ACHN (cell line): Measurements from ENCODE around the gene GPHN.
A peak's percentile ranks its signal among the peaks of the same experiment; 100 is the strongest.
"Not testable (repeated sequence)": the region's sequence is repeated elsewhere in the genome, so short reads cannot be mapped to it uniquely, and the experiment has no call there.

Source experiments
- DNase-seq: peaks from one replicate; pipeline ENCODE4 v3.0.0-alpha.2; 2015
- in situ Hi-C: cut with HindIII; loops from 2 replicates; pipeline ENCODE4 v1.10.0; 2017; ENCODE audit warnings: low sequenced_read_pairs, low pct_ligation_motif_present, low pct_unique_long_range_greater_than_20kb

Gene GPHN

GRCh38 chr14:66636240-66636639, 128.3 kb downstream of the GPHN start:
- DNase-seq = no peak
- in situ Hi-C loops = no loop called here

GRCh38 chr14:66638689-66639088, 130.7 kb downstream of the GPHN start:
- DNase-seq = peak; percentile 16
- in situ Hi-C loops = no loop called here

GRCh38 chr14:66641861-66642635, 134.1 kb downstream of the GPHN start:
- in situ Hi-C loops = no loop called here
- DNase-seq = no peak

- in situ Hi-C loops = no loop called here
- DNase-seq = no peak
Observed at GRCh38 chr14:66643344-66643743, 135.4 kb downstream of the GPHN start.

- no peak for DNase-seq
- in situ Hi-C loops = no loop called here
Observed at GRCh38 chr14:66645716-66646115, 137.8 kb downstream of the GPHN start.

- no peak for DNase-seq
- in situ Hi-C loops = no loop called here
Observed at GRCh38 chr14:66649498-66649897, 141.6 kb downstream of the GPHN start.

- DNase-seq = no peak
- in situ Hi-C loops = no loop called here
Observed at GRCh38 chr14:66650491-66650911, 142.6 kb downstream of the GPHN start.

GRCh38 chr14:66651536-66652220, 143.7 kb downstream of the GPHN start:
- DNase-seq = no peak
- in situ Hi-C loops = no loop called here

GRCh38 chr14:66652525-66653106, 144.7 kb downstream of the GPHN start:
- in situ Hi-C loops = no loop called here
- DNase-seq = no peak

- DNase-seq = no peak
- in situ Hi-C loops = no loop called here
Observed at GRCh38 chr14:66657780-66658179, 149.8 kb downstream of the GPHN start.

- peak; percentile 6 for DNase-seq
- in situ Hi-C loops = no loop called here
Observed at GRCh38 chr14:66662374-66662773, 154.4 kb downstream of the GPHN start.

GRCh38 chr14:66677780-66678179, 169.8 kb downstream of the GPHN start:
- no peak for DNase-seq
- in situ Hi-C loops = no loop called here

GRCh38 chr14:66680216-66680615, 172.3 kb downstream of the GPHN start:
- no peak for DNase-seq
- in situ Hi-C loops = no loop called here

GRCh38 chr14:66696326-66696725, 188.4 kb downstream of the GPHN start:
- no peak for DNase-seq
- in situ Hi-C loops = no loop called here

GRCh38 chr14:66698503-66698902, 190.6 kb downstream of the GPHN start:
- in situ Hi-C loops = no loop called here
- DNase-seq = no peak

GRCh38 chr14:66701813-66702212, 193.9 kb downstream of the GPHN start:
- no peak for DNase-seq
- in situ Hi-C loops = no loop called here

GRCh38 chr14:66708267-66708666, 200.3 kb downstream of the GPHN start:
- in situ Hi-C loops = no loop called here
- no peak for DNase-seq

- DNase-seq = peak; percentile 39
- in situ Hi-C loops = no loop called here
Observed at GRCh38 chr14:66709291-66709690, 201.3 kb downstream of the GPHN start.

- DNase-seq, in situ Hi-C loops: not testable (repeated sequence)
Observed at GRCh38 chr14:66714291-66714690, 206.3 kb downstream of the GPHN start.

- DNase-seq, in situ Hi-C loops: not testable (repeated sequence)
Observed at GRCh38 chr14:66715313-66715712, 207.4 kb downstream of the GPHN start.
